Measurements from ENCODE around the gene PCDHB13.
"Not testable (repeated sequence)": the region's sequence is repeated elsewhere in the genome, so short reads cannot be mapped to it uniquely, and the experiment has no call there.

Gene PCDHB13

DNA sequence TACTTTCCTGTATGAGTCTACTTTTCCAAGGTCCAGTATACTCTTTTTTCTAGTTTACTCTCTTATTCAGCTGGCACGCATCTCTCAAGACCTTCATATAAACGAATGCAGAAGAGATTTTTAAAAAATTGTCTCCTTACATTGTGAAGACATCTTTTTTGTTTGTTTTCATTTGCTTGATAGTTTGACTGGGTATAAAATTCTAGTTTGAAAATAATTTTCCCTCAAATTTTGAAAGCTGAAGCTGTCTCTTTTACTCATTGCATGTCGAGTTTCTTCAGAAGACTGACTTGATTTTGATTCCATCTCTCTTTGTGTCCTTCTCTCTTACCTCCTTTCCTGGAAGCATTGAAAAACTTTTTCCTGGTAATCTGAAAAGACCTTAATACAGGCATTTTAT lies 17.4 kb upstream of the PCDHB13 start:
- H3K4me3 ChIP-seq (ENCODE audit: control insufficient read depth, low read depth, low read length), result no peak overlapping the region
- DNase-seq (ENCODE audit: low read depth), result no peak

DNA sequence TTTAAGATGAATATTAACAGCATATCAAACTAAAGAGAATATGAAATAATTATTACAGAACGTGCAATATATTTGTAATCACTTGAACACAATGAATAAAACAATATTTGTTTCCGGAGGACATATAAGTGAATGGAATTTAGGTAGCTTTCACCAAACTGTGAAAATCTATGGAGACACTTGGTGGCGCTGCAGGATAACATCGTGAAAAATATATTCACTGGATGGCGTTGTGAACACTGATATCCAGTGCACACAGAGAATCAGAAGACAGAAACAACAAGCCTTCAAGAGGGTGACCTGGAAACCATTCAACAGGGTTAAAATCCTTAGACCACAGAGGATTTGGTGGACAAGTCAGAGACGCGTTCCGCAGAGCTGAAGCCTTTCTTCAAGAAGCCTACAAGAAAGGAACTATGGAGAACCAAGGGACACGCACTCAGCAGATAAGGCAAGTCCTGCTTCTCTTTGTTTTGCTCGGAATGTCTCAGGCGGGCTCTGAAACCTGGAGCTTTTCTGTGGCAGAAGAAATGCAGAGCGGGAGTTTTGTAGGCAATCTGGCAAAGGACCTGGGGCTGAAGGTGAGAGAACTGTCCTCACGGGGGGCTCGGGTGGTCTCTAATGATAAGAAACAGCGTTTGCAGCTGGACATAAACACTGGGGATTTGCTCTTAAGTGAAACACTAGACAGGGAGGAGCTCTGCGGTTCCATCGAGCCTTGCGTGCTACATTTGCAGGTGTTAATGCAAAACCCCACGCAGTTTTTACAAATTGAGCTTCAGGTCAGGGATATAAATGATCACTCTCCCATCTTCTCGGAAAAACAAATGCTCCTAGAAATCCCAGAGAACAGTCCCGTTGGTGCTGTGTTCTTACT lies 14.1 kb upstream of the PCDHB13 start, which contains the start of gene PCDHB11:
Gene PCDHB11 (plus strand): TSS at position 269 of the 877 bp plus-strand sequence. CDS start 148 bp downstream, at position 417.
- no peak for DNase-seq (ENCODE audit: low read depth)
- peak within 1 kb of the TSS; percentile 21 for H3K4me3 ChIP-seq (ENCODE audit: control insufficient read depth, low read depth, low read length)
- TF ChIP-seq, protein P1, sequence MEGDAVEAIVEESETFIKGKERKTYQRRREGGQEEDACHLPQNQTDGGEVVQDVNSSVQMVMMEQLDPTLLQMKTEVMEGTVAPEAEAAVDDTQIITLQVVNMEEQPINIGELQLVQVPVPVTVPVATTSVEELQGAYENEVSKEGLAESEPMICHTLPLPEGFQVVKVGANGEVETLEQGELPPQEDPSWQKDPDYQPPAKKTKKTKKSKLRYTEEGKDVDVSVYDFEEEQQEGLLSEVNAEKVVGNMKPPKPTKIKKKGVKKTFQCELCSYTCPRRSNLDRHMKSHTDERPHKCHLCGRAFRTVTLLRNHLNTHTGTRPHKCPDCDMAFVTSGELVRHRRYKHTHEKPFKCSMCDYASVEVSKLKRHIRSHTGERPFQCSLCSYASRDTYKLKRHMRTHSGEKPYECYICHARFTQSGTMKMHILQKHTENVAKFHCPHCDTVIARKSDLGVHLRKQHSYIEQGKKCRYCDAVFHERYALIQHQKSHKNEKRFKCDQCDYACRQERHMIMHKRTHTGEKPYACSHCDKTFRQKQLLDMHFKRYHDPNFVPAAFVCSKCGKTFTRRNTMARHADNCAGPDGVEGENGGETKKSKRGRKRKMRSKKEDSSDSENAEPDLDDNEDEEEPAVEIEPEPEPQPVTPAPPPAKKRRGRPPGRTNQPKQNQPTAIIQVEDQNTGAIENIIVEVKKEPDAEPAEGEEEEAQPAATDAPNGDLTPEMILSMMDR (IDR thresholded peaks at IDR 0.05; ENCODE audit: control insufficient read depth, insufficient read depth, low read depth, low read length, missing control alignments), result peak; percentile 38

More for the DNA sequence above, 17.4 kb upstream of the PCDHB13 start:
- TF ChIP-seq, protein P1 (IDR thresholded peaks at IDR 0.05; ENCODE audit: control insufficient read depth, insufficient read depth, low read depth, low read length, missing control alignments), result no peak

DNA sequence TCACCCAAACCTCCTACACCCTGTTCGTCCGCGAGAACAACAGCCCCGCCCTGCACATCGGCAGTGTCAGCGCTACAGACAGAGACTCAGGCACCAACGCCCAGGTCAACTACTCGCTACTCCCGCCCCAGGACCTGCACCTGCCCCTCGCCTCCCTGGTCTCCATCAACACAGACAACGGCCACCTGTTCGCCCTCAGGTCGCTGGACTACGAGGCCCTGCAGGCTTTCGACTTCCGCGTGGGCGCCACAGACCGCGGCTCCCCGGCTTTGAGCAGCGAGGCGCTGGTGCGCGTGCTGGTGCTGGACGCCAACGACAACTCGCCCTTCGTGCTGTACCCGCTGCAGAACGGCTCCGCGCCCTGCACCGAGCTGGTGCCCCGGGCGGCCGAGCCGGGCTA lies 12.6 kb upstream of the PCDHB13 start:
- DNase-seq (ENCODE audit: low read depth), result not testable (repeated sequence)

DNA sequence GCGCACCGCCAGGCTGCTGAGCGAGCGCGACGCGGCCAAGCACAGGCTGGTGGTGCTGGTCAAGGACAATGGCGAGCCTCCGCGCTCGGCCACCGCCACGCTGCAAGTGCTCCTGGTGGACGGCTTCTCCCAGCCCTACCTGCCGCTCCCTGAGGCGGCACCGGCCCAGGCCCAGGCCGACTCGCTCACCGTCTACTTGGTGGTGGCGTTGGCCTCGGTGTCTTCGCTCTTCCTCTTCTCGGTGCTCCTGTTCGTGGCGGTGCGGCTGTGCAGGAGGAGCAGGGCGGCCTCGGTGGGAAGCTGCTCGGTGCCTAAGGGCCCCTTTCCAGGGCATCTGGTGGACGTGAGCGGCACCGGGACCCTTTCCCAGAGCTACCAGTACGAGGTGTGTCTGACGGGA lies 12.1 kb upstream of the PCDHB13 start:
- not testable (repeated sequence) for DNase-seq (ENCODE audit: low read depth); H3K4me3 ChIP-seq (ENCODE audit: control insufficient read depth, low read depth, low read length)

More for the DNA sequence above, 12.6 kb upstream of the PCDHB13 start:
- not testable (repeated sequence) for H3K4me3 ChIP-seq (ENCODE audit: control insufficient read depth, low read depth, low read length)

DNA sequence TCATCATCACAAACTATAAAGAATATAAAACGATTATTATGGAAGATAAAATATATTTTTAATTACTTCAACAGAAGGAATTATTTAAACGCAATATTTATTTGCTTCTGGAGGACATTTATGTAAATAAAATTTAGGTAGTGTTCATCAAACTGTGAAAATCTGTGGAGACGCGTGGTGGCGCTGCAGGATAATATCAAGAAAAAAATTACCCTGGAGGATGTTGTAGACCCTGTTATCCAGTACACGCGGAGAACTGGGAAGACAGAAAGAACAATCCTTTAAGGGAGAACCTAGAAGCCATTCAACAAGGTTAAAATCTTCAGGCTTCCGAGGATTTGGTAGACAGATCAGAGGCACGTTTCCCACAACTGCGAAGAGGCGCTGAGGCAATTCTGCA lies 5.2 kb upstream of the PCDHB13 start, which contains the start of gene PCDHB12:
Gene PCDHB12 (plus strand): TSS at position 242 of the 400 bp plus-strand sequence. CDS start 189 bp downstream, outside the sequence.
- no peak for DNase-seq (ENCODE audit: low read depth)
- no peak within 1 kb of the TSS; the same call in 1 of the 2 replicates for H3K4me3 ChIP-seq (ENCODE audit: control insufficient read depth, low read depth, low read length)
- TF ChIP-seq, protein P1 (IDR thresholded peaks at IDR 0.05; ENCODE audit: control insufficient read depth, insufficient read depth, low read depth, low read length, missing control alignments), result peak; percentile 36

DNA sequence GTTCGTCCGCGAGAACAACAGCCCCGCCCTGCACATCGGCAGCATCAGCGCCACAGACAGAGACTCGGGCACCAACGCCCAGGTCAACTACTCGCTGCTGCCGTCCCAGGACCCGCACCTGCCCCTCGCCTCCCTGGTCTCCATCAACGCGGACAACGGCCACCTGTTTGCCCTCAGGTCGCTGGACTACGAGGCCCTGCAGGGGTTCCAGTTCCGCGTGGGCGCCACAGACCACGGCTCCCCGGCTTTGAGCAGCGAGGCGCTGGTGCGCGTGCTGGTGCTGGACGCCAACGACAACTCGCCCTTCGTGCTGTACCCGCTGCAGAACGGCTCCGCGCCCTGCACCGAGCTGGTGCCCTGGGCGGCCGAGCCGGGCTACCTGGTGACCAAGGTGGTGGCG lies 3.4 kb upstream of the PCDHB13 start:
- not testable (repeated sequence) for H3K4me3 ChIP-seq (ENCODE audit: control insufficient read depth, low read depth, low read length); DNase-seq (ENCODE audit: low read depth)

DNA sequence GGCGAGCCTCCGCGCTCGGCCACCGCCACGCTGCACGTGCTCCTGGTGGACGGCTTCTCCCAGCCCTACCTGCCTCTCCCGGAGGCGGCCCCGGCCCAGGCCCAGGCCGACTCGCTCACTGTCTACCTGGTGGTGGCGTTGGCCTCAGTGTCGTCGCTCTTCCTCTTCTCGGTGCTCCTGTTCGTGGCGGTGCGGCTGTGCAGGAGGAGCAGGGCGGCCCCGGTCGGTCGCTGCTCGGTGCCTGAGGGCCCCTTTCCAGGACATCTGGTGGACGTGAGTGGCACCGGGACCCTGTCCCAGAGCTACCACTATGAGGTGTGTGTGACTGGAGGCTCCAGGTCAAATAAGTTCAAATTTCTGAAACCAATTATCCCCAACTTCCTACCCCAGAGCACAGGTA lies 2.9 kb upstream of the PCDHB13 start:
- DNase-seq (ENCODE audit: low read depth); H3K4me3 ChIP-seq (ENCODE audit: control insufficient read depth, low read depth, low read length): not testable (repeated sequence)

DNA sequence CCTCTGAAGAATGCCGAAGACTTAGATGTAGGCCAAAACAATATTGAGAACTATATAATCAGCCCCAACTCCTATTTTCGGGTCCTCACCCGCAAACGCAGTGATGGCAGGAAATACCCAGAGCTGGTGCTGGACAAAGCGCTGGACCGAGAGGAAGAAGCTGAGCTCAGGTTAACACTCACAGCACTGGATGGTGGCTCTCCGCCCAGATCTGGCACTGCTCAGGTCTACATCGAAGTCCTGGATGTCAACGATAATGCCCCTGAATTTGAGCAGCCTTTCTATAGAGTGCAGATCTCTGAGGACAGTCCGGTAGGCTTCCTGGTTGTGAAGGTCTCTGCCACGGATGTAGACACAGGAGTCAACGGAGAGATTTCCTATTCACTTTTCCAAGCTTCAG lies 864 bp downstream of the PCDHB13 start:
- H3K4me3 ChIP-seq (ENCODE audit: control insufficient read depth, low read depth, low read length); DNase-seq (ENCODE audit: low read depth): not testable (repeated sequence)

DNA sequence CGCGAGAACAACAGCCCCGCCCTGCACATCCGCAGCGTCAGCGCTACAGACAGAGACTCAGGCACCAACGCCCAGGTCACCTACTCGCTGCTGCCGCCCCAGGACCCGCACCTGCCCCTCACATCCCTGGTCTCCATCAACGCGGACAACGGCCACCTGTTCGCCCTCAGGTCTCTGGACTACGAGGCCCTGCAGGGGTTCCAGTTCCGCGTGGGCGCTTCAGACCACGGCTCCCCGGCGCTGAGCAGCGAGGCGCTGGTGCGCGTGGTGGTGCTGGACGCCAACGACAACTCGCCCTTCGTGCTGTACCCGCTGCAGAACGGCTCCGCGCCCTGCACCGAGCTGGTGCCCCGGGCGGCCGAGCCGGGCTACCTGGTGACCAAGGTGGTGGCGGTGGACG lies 1.8 kb downstream of the PCDHB13 start:
- not testable (repeated sequence) for H3K4me3 ChIP-seq (ENCODE audit: control insufficient read depth, low read depth, low read length); DNase-seq (ENCODE audit: low read depth)

DNA sequence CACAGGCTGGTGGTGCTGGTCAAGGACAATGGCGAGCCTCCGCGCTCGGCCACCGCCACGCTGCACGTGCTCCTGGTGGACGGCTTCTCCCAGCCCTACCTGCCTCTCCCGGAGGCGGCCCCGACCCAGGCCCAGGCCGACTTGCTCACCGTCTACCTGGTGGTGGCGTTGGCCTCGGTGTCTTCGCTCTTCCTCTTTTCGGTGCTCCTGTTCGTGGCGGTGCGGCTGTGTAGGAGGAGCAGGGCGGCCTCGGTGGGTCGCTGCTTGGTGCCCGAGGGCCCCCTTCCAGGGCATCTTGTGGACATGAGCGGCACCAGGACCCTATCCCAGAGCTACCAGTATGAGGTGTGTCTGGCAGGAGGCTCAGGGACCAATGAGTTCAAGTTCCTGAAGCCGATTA lies 2.3 kb downstream of the PCDHB13 start:
- DNase-seq (ENCODE audit: low read depth); H3K4me3 ChIP-seq (ENCODE audit: control insufficient read depth, low read depth, low read length): not testable (repeated sequence)

Data from AG09309 (cell line).